Activated naive CD4-positive, alpha-beta T cell treated with anti-CD3 and anti-CD28 coated beads, Interleukin-2, amount 50 U/mL, for 72 hours (primary cell): ENCODE results near the gene EHD4. TPM values are rescaled to one million over a fixed set of nuclear protein-coding genes. Genes with fewer than 3 reads are reported as not detected.

Experiments
- ATAC-seq, 2 donors: fragments of 150-1000 bp; cut with Tn5 transposase; 2 replicates each; pipeline ENCODE4 v1.10.0; 2021; ENCODE audit warnings: mild to moderate bottlenecking in 2 of 2, moderate library complexity in 2 of 2
- DNase-seq, 2 donors: peaks; one replicate each; pipeline ENCODE4 v3.0.0; 2021 to 2022; ENCODE audit warnings: low spot score in 2 of 2
- H3K27ac Mint-ChIP-seq, 2 donors: one replicate each; pipeline ENCODE4 v1.8.0; 2022; ENCODE audit warnings: mild to moderate bottlenecking in 2 of 2, mixed read lengths in 2 of 2
- H3K36me3 Mint-ChIP-seq, 2 donors: one replicate each; pipeline ENCODE4 v1.8.0; 2022; ENCODE audit warnings: mixed read lengths in 2 of 2
- H3K9me3 Mint-ChIP-seq, 2 donors: one replicate each; pipeline ENCODE4 v1.8.0; 2022; ENCODE audit warnings: mixed read lengths in 2 of 2
- total RNA-seq, 2 donors: library from RNA; stranded (reverse); gene quantifications; one replicate each; pipeline ENCODE4 v1.2.3, GENCODE V29; 2022

Gene EHD4
- total RNA-seq, 2 donors from 2014 or later, result 25.3 to 60.0 TPM

DNA sequence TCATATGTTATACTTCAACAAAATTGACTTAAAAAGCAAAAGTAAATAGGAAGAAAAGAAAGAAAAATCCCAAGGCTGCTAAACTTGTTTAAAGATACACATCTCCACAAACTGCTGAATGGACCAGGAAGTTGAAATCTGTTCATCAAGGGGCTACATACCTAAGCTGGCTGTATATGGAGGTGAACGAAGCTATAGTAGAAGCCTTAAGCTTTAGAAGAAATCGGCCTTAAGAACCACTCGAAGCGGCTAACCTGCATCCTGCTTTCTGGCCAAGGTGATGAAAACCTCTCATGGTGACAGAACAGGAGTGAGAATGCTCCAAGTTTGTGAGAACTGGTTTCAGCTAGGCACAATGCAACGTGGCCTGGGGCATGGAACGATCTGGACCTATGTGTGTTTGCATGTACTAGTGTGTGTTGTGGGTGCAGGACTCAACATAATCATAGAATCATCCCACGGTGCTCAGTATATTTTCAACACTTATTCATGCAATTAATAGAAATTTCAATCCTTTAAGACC is 47.2 kb downstream of the EHD4 start:
- no peak for ATAC-seq

DNA sequence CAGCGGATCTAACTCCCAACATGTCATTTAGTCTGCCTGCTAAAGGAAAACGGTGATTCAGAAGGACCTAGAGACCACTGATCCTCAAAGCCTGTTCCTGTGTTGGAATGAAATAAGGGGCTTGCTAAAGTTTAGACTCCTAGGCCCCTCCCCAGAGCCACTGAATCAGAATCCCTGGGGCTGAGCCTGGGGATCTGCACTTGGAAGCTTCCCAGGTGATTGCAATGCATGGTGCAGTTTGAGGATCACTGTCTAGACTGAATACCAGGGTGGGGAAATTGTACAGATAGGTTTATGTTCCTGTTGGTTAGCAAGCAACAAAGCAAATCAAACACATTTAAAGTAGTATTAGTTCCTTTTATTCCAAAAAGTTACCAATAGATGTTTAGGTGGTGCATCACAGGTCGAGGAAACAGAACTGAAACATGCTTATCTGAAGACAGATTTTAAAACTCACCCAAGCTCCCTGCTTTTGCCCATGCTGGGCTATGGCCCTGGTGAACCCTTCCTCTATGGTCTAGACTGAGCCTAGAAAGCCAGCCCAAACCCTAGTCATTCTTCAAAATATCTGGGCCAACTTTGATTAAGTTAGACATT is 48.9 kb downstream of the EHD4 start:
- H3K27ac Mint-ChIP-seq, result no peak overlapping the region
- no peaks in the 10 kb centered on the region for H3K9me3 Mint-ChIP-seq
- DNase-seq (no peak), ATAC-seq (no peak)
- H3K36me3 Mint-ChIP-seq, result peaks cover 11 to 14% of the 10 kb centered on the region in 2 donors

More for the DNA sequence above, 47.2 kb downstream of the EHD4 start:
- no peak for DNase-seq
- H3K9me3 Mint-ChIP-seq, result no peaks in the 10 kb centered on the region
- no peak overlapping the region for H3K27ac Mint-ChIP-seq
- peaks cover 4 to 21% of the 10 kb centered on the region in 2 donors for H3K36me3 Mint-ChIP-seq

DNA sequence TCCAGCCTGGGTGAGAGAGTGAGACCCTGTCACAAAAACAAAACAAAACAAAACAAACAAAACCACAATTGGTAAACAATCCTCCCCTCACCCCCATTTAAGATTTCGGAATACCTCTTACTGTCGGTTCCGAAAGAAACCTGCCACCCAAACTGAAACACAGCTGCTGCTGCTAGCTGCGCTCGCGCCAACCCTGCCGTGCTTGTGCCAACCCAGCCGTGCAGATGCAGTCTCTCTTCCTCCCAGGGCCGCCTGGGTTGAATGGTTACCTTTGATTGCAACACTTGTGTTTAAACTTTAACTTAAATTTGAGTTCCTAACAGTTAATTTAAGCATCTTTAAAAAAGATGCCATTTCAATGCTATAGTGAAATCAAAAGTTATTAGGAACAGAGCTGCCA is 50.0 kb downstream of the EHD4 start:
- ATAC-seq (no peak), DNase-seq (no peak)
- peaks cover 14 to 15% of the 10 kb centered on the region in 2 donors for H3K36me3 Mint-ChIP-seq
- H3K9me3 Mint-ChIP-seq, result no peaks in the 10 kb centered on the region
- peak overlapping the region in 1 of 2 donors; percentile 62 for H3K27ac Mint-ChIP-seq

DNA sequence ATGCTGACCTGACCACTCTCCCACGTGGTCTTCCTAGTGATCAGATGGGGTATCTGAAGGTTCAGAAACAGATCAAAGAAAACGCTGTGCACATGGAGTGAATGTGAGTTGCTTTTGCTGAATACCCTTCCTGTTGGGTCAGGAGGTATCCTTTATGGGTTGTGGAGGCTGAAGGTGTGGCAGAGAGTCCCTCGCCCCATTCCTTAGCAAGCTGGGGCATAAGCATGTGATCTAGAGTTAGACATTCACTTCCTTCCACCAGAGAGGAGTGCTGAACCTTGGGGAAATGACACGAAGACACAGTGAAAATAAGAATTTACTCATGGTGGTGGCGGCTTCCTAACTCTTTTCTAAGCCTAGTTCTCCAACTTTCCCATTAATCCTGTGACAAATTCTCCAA is 50.7 kb downstream of the EHD4 start:
- peaks cover 14 to 16% of the 10 kb centered on the region in 2 donors for H3K36me3 Mint-ChIP-seq

DNA sequence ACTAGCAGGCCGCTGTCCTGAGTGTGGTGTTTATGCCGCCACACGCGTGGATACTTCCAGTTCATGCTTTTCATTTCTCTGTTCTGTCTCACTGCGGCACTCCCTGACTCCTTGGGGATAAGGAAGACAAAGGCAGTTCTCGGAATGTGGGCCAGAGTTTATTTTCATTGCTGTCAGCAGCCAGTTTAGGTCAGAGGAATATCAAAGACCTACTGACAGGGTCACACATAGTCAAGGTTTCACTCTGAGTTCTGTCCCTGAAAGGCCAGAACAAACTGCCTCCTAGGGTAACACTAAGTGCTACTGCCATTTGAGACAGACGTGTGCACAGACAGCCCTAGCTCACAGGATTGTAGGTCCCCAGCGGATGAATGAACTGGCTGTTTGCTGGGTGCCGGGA is 51.2 kb downstream of the EHD4 start:
- ATAC-seq, result no peak
- no peak for DNase-seq
- H3K9me3 Mint-ChIP-seq, result no peaks in the 10 kb centered on the region
- H3K36me3 Mint-ChIP-seq, result peaks cover 16 to 19% of the 10 kb centered on the region in 2 donors
- no peak overlapping the region for H3K27ac Mint-ChIP-seq

More for the DNA sequence above, 50.7 kb downstream of the EHD4 start:
- Mint-ChIP-seq H3K9me3 (no peaks in the 10 kb centered on the region), H3K27ac (peak overlapping the region in 1 of 2 donors; percentile 56)
- DNase-seq (no peak), ATAC-seq (no peak)

DNA sequence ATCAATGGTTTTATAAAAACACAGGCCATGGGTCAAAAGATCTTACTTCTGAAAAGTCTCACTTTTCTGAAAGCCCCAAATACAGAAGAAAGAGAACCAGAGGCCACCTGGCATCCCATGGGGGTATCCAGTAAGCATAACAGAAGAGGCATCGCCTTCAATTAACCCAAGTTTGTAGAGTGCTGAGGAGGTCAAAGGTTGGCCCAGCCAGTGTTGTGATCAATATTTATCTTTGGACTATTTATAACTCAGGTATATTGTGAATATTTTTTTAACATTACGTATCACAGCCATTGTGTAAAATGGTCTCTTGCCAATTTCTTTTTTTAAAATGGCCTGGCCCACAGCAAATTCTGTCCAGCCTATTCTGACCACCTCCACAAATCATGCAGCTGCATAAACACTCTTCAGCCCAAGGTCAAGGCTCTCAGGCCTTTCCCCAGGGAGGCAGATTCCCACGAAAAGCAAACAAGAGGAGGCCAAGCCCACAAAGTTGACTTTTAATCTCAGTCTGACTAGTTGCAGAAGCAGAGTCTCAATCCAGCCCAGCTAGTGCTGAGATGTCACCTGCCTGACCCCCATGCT is 52.3 kb downstream of the EHD4 start:
- Mint-ChIP-seq H3K36me3 (peaks cover 16 to 23% of the 10 kb centered on the region in 2 donors), H3K27ac (peak overlapping the region in 1 of 2 donors; percentile 72), H3K9me3 (no peaks in the 10 kb centered on the region)
- no peak for ATAC-seq
- no peak for DNase-seq

DNA sequence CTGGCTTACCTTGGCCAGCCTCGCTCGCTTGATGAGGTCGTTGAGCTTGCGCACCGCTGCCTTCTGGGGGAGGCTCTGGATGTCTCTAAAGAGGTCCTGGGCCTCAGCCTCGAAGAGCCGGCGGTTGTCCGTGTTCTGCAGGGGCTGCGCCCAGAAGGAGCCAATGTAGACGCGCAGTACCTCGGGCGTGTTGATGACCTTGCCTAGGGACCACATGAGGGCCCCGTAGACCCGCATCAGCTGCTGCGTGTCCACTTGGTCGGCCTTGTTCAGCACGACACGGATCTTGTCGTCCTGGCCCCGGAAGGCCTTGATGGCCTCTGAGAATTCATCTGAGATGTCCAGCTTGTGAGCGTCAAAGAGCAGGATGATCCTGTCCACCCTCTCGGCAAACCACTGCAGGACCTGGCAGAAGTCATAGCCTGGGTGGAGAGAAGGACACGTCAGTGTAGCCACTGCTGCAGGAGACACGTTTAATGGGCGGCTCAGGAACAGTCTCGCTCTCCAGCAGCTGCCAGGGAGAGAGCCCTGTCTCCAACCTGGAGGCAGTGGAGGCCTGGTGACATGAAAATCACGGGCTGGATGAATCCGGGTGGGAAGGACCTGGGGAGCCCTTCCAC is 53.0 kb downstream of the EHD4 start:
- no peak for DNase-seq
- no peak for ATAC-seq
- H3K27ac Mint-ChIP-seq, result peak overlapping the region; percentile 61 to 72
- H3K9me3 Mint-ChIP-seq, result no peaks in the 10 kb centered on the region
- peaks cover 15 to 16% of the 10 kb centered on the region in 2 donors for H3K36me3 Mint-ChIP-seq

DNA sequence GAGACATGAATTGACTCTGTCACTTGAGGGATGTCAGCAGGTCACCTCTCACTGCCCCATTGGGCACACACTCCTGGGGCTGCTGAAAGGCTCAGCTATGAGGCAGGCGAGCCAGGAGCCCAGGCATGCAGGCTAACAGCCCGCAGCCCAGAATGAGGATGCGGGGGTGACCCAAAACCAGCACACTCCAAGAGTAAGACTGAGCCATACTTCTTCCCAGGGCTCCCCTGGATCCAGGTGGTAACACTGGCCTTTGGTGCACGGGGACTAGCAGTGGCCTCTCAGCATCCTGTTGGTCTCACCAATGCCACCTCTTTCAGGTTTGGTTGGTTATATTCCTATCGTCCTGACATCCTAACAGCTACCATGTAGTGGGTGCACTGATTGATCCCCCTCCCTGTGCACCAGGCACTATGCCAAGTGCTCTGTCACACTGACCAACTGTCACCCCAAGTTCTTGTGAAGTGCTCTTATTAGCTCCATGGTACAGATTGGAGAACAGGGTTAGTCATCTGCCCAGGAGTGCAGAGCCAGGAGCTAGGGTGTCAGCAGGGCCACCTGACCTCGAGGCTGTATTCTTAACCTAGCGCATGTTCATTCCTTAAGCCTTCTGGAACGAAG is 53.7 kb downstream of the EHD4 start:
- peak overlapping the region in 1 of 2 donors; percentile 61 for H3K27ac Mint-ChIP-seq
- no peak for DNase-seq
- no peaks in the 10 kb centered on the region for H3K9me3 Mint-ChIP-seq
- peaks cover 14 to 16% of the 10 kb centered on the region in 2 donors for H3K36me3 Mint-ChIP-seq
- peak in 1 of 2 donors; percentile 22 for ATAC-seq

DNA sequence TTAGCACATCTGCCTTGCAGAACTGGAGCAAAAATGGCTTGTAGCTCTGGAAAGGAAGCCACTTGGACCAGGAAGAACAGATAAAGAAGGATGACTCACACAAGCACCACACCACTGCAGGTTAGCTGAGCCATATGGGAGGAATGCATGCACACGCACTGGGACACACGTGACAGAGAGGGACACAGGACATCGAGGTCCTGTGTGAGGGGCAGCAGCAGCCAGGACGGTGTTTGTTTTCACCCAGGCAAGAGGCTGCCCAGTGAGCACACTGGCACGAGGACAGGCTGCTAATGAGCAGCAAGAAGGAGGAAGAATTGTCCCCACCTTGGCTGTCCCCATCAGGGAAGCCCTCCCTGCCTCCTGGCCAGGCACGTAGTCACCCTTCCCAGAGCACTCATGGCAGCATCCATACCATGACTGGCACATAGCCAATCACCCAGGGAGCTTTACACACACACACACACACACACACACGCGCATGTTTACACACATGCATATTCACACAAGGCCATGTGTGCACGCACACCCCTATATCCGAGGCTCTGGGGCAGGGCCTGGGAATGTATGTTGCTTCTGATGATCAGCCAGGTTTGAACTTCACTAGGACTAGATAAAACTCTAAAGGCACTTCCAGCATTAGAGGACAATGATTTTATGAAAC is 54.5 kb downstream of the EHD4 start:
- H3K27ac Mint-ChIP-seq, result peak overlapping the region; percentile 34 to 61
- DNase-seq, result no peak
- no peaks in the 10 kb centered on the region for H3K9me3 Mint-ChIP-seq
- peaks cover 14 to 16% of the 10 kb centered on the region in 2 donors for H3K36me3 Mint-ChIP-seq
- ATAC-seq, result no peak

DNA sequence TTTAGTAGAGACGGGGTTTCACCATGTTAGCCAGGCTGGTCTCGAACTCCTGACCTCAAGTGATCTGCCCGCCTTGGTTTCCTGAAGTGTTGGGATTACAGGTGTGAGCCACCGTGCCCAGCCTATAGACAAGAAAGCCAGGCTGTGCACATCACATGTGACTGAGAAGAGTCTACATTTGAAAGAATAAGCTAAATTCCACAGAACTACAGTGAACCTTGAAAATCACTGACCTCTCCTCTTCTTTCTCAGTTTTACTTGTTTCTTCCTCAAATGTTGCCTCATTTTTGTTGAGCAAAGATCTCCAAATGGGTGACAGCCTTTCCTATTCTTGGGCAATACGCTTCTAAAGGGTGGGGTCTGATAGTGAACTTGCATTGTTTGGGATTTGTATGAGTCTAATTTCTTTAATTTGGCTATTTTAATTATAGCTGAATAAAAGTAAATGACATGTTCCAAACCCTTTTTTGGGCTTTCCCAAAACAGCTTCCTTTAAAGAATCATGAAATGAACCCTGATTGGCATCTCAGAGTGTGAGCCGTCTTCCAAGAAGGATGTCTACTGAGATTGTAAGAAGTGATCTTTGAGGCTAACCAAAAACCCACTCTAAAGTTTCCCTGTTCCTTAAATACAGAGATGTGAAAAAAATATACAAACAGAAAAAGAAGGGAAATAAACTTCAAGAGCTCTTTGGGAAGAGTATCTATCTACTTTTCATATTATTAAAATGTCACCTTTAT is 56.9 kb downstream of the EHD4 start:
- ATAC-seq (no peak), DNase-seq (no peak)
- Mint-ChIP-seq H3K9me3 (no peaks in the 10 kb centered on the region), H3K36me3 (peaks cover 14 to 16% of the 10 kb centered on the region in 2 donors), H3K27ac (peak overlapping the region in 1 of 2 donors; percentile 72)

DNA sequence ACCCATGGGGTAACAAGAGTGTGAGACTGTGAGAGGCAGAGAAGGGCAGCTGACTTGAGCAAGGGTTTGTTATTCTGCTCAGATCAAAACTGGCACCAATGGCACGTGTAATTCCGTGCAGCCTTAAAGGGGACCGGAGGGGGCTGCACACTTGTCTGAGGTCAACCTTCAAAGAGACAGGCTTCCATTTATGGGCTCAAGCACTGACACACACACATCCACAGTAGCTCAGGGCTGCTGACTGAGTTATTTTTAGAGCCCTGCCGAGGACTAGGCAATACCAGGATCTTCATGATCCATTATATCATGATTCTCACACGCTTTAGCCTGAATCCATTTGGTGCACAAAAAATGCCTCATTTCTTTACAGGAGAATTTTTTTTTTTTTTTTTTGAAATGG is 57.9 kb downstream of the EHD4 start:
- no peak for ATAC-seq
- DNase-seq, result no peak
- H3K27ac Mint-ChIP-seq, result no peak overlapping the region
- H3K9me3 Mint-ChIP-seq, result no peaks in the 10 kb centered on the region
- peaks cover 14% of the 10 kb centered on the region in 2 donors for H3K36me3 Mint-ChIP-seq

DNA sequence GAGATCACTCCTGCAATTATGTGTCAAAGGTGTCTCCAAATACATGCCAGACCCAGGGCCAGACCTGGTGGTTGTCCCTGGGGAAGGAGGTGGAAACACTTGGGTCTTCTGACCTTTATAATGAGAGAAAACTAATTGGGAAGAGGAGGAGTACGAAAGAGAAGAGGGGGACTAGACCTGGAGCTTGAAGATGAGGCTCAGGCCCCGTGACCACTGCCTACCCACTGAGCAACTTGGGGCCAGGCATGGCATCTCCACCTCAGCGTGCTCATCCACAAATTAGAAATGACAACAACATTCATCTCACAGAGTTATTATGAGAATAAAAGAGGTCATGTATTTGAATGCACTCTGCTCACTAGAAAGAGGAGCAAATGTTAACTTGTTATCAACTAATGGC is 59.1 kb downstream of the EHD4 start:
- no peaks in the 10 kb centered on the region for H3K9me3 Mint-ChIP-seq
- DNase-seq (no peak), ATAC-seq (no peak)
- peak overlapping the region in 1 of 2 donors; percentile 55 for H3K27ac Mint-ChIP-seq
- H3K36me3 Mint-ChIP-seq, result peaks cover 4 to 23% of the 10 kb centered on the region in 2 donors

DNA sequence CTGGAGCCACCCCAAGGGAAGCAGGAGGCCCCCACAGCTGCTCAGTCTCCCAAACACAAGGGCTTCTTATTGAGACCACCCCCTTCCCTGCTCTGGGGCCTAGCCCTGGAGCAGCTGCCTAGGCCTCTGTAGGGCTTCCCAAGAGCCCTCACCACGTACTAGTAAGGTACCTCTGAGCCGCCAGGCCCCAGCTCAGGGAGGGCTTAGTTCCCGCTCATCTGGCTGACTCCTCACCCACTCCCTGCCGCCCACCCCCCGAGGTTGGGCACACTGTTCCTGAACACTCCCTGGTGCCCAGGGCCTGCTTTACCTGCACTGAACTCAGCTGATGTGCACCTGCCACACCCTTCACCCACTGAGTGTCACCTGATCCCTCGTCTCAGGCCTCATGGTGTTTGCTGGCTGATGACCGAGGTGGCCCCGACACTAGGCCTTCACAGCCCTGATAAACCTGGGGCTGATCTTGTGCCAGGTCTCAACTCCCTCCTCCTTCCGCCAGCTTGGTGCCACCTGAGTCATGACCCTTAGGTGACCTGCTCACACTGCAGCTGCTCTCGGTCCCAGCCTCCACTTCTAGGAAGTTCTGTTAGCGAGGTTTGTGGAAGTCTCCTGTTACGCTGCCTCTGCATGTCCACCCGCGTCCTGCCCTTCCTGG is 60.5 kb downstream of the EHD4 start:
- Mint-ChIP-seq H3K9me3 (no peaks in the 10 kb centered on the region), H3K36me3 (peaks cover 6 to 36% of the 10 kb centered on the region in 2 donors), H3K27ac (peak overlapping the region; percentile 33 to 90)
- no peak for DNase-seq
- no peak for ATAC-seq

DNA sequence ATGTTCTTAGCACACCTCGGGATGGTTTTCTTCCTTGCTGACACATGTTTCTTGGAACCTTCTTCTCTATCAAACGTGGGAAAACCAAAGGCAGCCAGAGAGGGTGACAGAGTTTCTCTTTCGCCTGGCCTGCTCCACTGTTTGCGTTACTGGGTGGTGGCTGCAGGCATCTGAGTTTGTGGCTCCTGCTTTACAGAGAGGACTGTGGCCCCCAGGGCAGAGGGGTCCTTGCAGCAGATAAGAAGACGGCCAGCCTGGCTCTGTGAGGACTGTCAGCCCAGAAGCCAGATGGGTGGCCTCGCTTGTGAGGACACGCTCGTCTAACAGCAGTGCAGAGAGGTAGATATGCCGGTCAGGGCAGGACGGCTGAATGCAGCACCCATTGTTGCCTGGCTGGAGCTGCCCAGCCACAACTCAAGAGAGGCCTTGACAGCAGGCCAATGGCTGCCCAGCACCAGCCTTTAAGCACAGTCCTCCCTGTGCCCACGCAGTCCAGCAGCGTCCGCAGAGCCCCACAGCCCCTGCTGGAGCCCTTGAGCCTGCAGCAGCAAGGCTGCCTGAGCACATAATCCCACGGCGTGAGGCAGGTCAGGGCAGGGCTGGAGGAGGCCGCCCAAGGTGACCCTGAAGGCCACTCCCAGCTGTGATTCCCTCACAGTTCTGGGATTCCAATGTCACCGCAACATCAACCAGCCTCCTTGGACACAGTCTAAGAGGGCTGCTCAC is 63.5 kb downstream of the EHD4 start:
- Mint-ChIP-seq H3K27ac (peak overlapping the region; percentile 44 to 81), H3K9me3 (no peaks in the 10 kb centered on the region), H3K36me3 (peaks cover 7 to 38% of the 10 kb centered on the region in 2 donors)
- no peak for DNase-seq
- ATAC-seq, result no peak

DNA sequence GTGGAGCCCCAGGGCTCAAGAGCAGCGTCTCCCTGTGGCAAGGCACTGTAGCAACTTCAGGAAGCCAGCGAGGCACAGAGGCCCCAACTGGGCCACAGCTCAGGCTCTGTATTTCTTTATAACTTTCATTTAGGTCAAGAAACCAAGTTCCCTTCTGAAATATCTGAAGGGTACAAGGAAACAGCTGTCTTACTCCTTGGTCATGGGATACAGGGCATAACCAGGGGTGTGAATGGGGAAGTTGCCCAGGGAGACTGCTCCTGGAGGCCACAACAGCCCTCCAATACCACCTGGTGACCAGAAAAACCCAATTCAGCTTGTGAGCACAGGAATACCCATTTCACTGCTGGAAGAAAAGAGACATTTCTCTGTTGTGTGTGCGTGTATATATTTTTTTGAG is 65.2 kb downstream of the EHD4 start:
- no peaks in the 10 kb centered on the region for H3K9me3 Mint-ChIP-seq
- H3K36me3 Mint-ChIP-seq, result peaks cover 7 to 38% of the 10 kb centered on the region in 2 donors

More for the DNA sequence above, 65.2 kb downstream of the EHD4 start:
- no peak for DNase-seq
- no peak for ATAC-seq
- H3K27ac Mint-ChIP-seq, result no peak overlapping the region
